Stimulated activated CD4-positive, alpha-beta T cell treated with anti-CD3 and anti-CD28 coated beads, Interleukin-12 subunit alpha, Interleukin-12 subunit beta, amount 100 ng/mL, for 24 hours (primary cell): ENCODE data around the gene CALML6.
"Not testable (repeated sequence)": the region's sequence is repeated elsewhere in the genome, so short reads cannot be mapped to it uniquely, and the experiment has no call there.

Source experiments
- DNase-seq, 2 experiments: peaks; one replicate each; pipeline ENCODE4 v3.0.0-alpha.2; 2020; ENCODE audit warnings: low read depth in 2 of 2

The CALML6 gene

GRCh38 chr1:1914971-1915692, at the start of gene CALML6:
Gene CALML6 (plus strand): TSS chr1:1915260. CDS start chr1:1915281, 21 bp downstream.
- DNase-seq: no peak

- no peak for DNase-seq
Observed at GRCh38 chr1:1867164-1867563, 47.9 kb upstream of the CALML6 start.

- no peak for DNase-seq
Observed at GRCh38 chr1:1869469-1869868, 45.6 kb upstream of the CALML6 start.

- no peak for DNase-seq
Observed at GRCh38 chr1:1872329-1872994, 42.6 kb upstream of the CALML6 start.

GRCh38 chr1:1873186-1873585, 41.9 kb upstream of the CALML6 start:
- DNase-seq: no peak

GRCh38 chr1:1874901-1875300, 40.2 kb upstream of the CALML6 start:
- DNase-seq: no peak

GRCh38 chr1:1875932-1876331, 39.1 kb upstream of the CALML6 start:
- no peak for DNase-seq

- no peak for DNase-seq
Observed at GRCh38 chr1:1876335-1876930, 38.6 kb upstream of the CALML6 start.

- DNase-seq: no peak
Observed at GRCh38 chr1:1877865-1878436, 37.1 kb upstream of the CALML6 start.

- DNase-seq: no peak
Observed at GRCh38 chr1:1879942-1880341, 35.1 kb upstream of the CALML6 start.

- no peak for DNase-seq
Observed at GRCh38 chr1:1880617-1881312, 34.3 kb upstream of the CALML6 start.

GRCh38 chr1:1881727-1882126, 33.3 kb upstream of the CALML6 start:
- DNase-seq: no peak

GRCh38 chr1:1883092-1883873, 31.8 kb upstream of the CALML6 start:
- no peak for DNase-seq

GRCh38 chr1:1883890-1884289, 31.2 kb upstream of the CALML6 start:
- DNase-seq: not testable (repeated sequence)

- DNase-seq: no peak
Observed at GRCh38 chr1:1889090-1889750, 25.8 kb upstream of the CALML6 start.

GRCh38 chr1:1889847-1890505, 25.1 kb upstream of the CALML6 start:
- DNase-seq: peak in 1 of 2 experiments; percentile 46

- DNase-seq: peak; percentile 78
Observed at GRCh38 chr1:1890506-1891348, 24.3 kb upstream of the CALML6 start, which contains the start of gene GNB1. Gene GNB1 (minus strand): TSS chr1:1891087. CDS start chr1:1825453, 65,634 bp downstream.

GRCh38 chr1:1891349-1892078, 23.5 kb upstream of the CALML6 start:
- peak; percentile 53 to 63 for DNase-seq
